HFFc6 (cell line): ENCODE results near the gene SLC38A9. TPM values are rescaled to one million over a fixed set of nuclear protein-coding genes. Genes with fewer than 3 reads are reported as not detected.
A peak's percentile ranks its signal among the peaks of the same experiment; 100 is the strongest.

ENCODE experiments used
- DNase-seq: peaks from one replicate; pipeline ENCODE4 v3.0.0-alpha.2; 2018
- H3K27ac Mint-ChIP-seq: 2 replicates; pipeline ENCODE4 v1.8.0; 2020; ENCODE audit warnings: mild to moderate bottlenecking, mixed read lengths
- H3K27me3 Mint-ChIP-seq: 2 replicates; pipeline ENCODE4 v1.8.0; 2021; ENCODE audit warnings: mild to moderate bottlenecking, moderate library complexity, mixed read lengths; ENCODE audit not compliant: insufficient read depth
- H3K36me3 Mint-ChIP-seq: 2 replicates; pipeline ENCODE4 v1.8.0; 2021; ENCODE audit warnings: low read depth, mixed read lengths
- H3K4me1 Mint-ChIP-seq: 2 replicates; pipeline ENCODE4 v1.8.0; 2020; ENCODE audit warnings: low read depth, mixed read lengths
- H3K4me3 Mint-ChIP-seq: 2 replicates; pipeline ENCODE4 v1.8.0; 2020; ENCODE audit warnings: mild to moderate bottlenecking, moderate library complexity, mixed read lengths
- H3K9me3 Mint-ChIP-seq: 2 replicates; pipeline ENCODE4 v1.8.0; 2020; ENCODE audit warnings: mild to moderate bottlenecking, mixed read lengths
- CTCF ChIP-seq: fragments of 200-600 bp; sonication (generic); IDR thresholded peaks from 2 replicates; pipeline ENCODE4 v1.5.0; 2021; ENCODE audit warnings: antibody characterized with exemption, mild to moderate bottlenecking
- total RNA-seq, 6 experiments: library from RNA; stranded (reverse); fragmentation: NEBNext Ultra II Directional; extraction: Animal tissue kit (Norgen Biotek cat#: 25700); gene quantifications; 2 replicates in 1 of 6; 3 replicates in 5 of 6; pipeline ENCODE4 v1.2.3, GENCODE V29; 2021

The SLC38A9 gene
- total RNA-seq, 6 experiments from 2014 or later, result 12.2 to 16.5 (median 13.2) TPM

GRCh38 chr5:55667938-55668337, 44.2 kb downstream of the SLC38A9 start:
- H3K27me3 Mint-ChIP-seq, result no peaks in the 10 kb centered on the region
- H3K4me1 Mint-ChIP-seq, result peaks cover 27% of the 10 kb centered on the region
- no peak for DNase-seq
- no peak overlapping the region for H3K4me3 Mint-ChIP-seq
- peaks cover 5% of the 10 kb centered on the region; the same call in 1 of the 2 replicates for H3K36me3 Mint-ChIP-seq
- peak overlapping the region; percentile 56; the same call in 1 of the 2 replicates for H3K27ac Mint-ChIP-seq
- H3K9me3 Mint-ChIP-seq, result no peaks in the 10 kb centered on the region
- TF ChIP-seq CTCF, result no peak

- Mint-ChIP-seq H3K4me1 (peaks cover 34% of the 10 kb centered on the region), H3K9me3 (no peaks in the 10 kb centered on the region), H3K36me3 (peaks cover 11% of the 10 kb centered on the region), H3K27me3 (no peaks in the 10 kb centered on the region; the same call in 1 of the 2 replicates), H3K4me3 (no peak overlapping the region), H3K27ac (no peak overlapping the region)
- DNase-seq, result no peak
- no peak for TF ChIP-seq CTCF
Observed at GRCh38 chr5:55665065-55665464, 47.1 kb downstream of the SLC38A9 start.

GRCh38 chr5:55657443-55657842, 54.7 kb downstream of the SLC38A9 start:
- Mint-ChIP-seq H3K4me1 (peaks cover 14% of the 10 kb centered on the region; the same call in 1 of the 2 replicates), H3K4me3 (no peak overlapping the region), H3K36me3 (peaks cover 16% of the 10 kb centered on the region), H3K9me3 (no peaks in the 10 kb centered on the region), H3K27me3 (no peaks in the 10 kb centered on the region; the same call in 1 of the 2 replicates), H3K27ac (no peak overlapping the region)
- TF ChIP-seq CTCF, result no peak
- no peak for DNase-seq

- Mint-ChIP-seq H3K4me3 (no peak overlapping the region), H3K27ac (no peak overlapping the region), H3K36me3 (peaks cover 12% of the 10 kb centered on the region; the same call in 1 of the 2 replicates), H3K27me3 (no peaks in the 10 kb centered on the region; the same call in 1 of the 2 replicates), H3K4me1 (peaks cover 12% of the 10 kb centered on the region), H3K9me3 (no peaks in the 10 kb centered on the region)
- no peak for TF ChIP-seq CTCF
- peak; percentile 32 for DNase-seq
Observed at GRCh38 chr5:55650386-55650785, 61.7 kb downstream of the SLC38A9 start.

- DNase-seq, result no peak
- Mint-ChIP-seq H3K4me1 (peaks cover 17% of the 10 kb centered on the region), H3K27ac (no peak overlapping the region), H3K4me3 (no peak overlapping the region), H3K9me3 (no peaks in the 10 kb centered on the region), H3K27me3 (no peaks in the 10 kb centered on the region; the same call in 1 of the 2 replicates), H3K36me3 (peaks cover 16% of the 10 kb centered on the region; the same call in 1 of the 2 replicates)
- TF ChIP-seq CTCF, result no peak
Observed at GRCh38 chr5:55649963-55650362, 62.2 kb downstream of the SLC38A9 start.
